HG02623 (cell line): ENCODE results near the gene ZNF169.
"Not testable (repeated sequence)": the region's sequence is repeated elsewhere in the genome, so short reads cannot be mapped to it uniquely, and the experiment has no call there.

Experiments
- ATAC-seq: cut with Tn5 transposase; IDR thresholded peaks from one replicate; pipeline ENCODE4 v1.9.1; 2021; ENCODE audit warnings: moderate library complexity; ENCODE audit not compliant: unreplicated experiment

Gene ZNF169

GRCh38 chr9:94259077-94259862 lies at the start of gene ZNF169:
Gene ZNF169 (plus strand): TSS chr9:94259298. CDS start chr9:94278813, 19,515 bp downstream.
- ATAC-seq: peak; percentile 100

- ATAC-seq: no peak
Measured at GRCh38 chr9:94210616-94211603, 48.2 kb upstream of the ZNF169 start.

- ATAC-seq: no peak
Measured at GRCh38 chr9:94212091-94212490, 47.0 kb upstream of the ZNF169 start.

- no peak for ATAC-seq
Measured at GRCh38 chr9:94212531-94212930, 46.6 kb upstream of the ZNF169 start.

GRCh38 chr9:94213511-94214124 lies 45.5 kb upstream of the ZNF169 start:
- peak; percentile 77 for ATAC-seq

- ATAC-seq: no peak
Measured at GRCh38 chr9:94222870-94223269, 36.2 kb upstream of the ZNF169 start.

GRCh38 chr9:94225413-94225812 lies 33.7 kb upstream of the ZNF169 start:
- not testable (repeated sequence) for ATAC-seq

- ATAC-seq: no peak
Measured at GRCh38 chr9:94228616-94229015, 30.5 kb upstream of the ZNF169 start.

GRCh38 chr9:94232428-94232827 lies 26.7 kb upstream of the ZNF169 start:
- ATAC-seq: no peak

GRCh38 chr9:94241098-94241497 lies 18.0 kb upstream of the ZNF169 start:
- ATAC-seq: not testable (repeated sequence)

- no peak for ATAC-seq
Measured at GRCh38 chr9:94245651-94246050, 13.4 kb upstream of the ZNF169 start.

- no peak for ATAC-seq
Measured at GRCh38 chr9:94250456-94250855, 8.6 kb upstream of the ZNF169 start.

- ATAC-seq: no peak
Measured at GRCh38 chr9:94256007-94256406, 3.1 kb upstream of the ZNF169 start.

- not testable (repeated sequence) for ATAC-seq
Measured at GRCh38 chr9:94265626-94266402, 6.7 kb downstream of the ZNF169 start.

- ATAC-seq: no peak
Measured at GRCh38 chr9:94269264-94269663, 10.2 kb downstream of the ZNF169 start.

- no peak for ATAC-seq
Measured at GRCh38 chr9:94270009-94270408, 10.9 kb downstream of the ZNF169 start.

GRCh38 chr9:94277029-94277428 lies 17.9 kb downstream of the ZNF169 start:
- not testable (repeated sequence) for ATAC-seq

GRCh38 chr9:94277885-94278536 lies 18.9 kb downstream of the ZNF169 start:
- ATAC-seq: no peak

GRCh38 chr9:94280409-94280989 lies 21.4 kb downstream of the ZNF169 start:
- no peak for ATAC-seq

- ATAC-seq: no peak
Measured at GRCh38 chr9:94281101-94281500, 22.0 kb downstream of the ZNF169 start.
